IMR-90 (cell line): Measurements from ENCODE around the gene RNF19B.

ENCODE experiments used
- BHLHE40 ChIP-seq: fragments of 150-350 bp; IDR thresholded peaks from 2 replicates; pipeline ENCODE4 v1.6.1; 2016; ENCODE audit warnings: mild to moderate bottlenecking, low read depth, low read length
- FOS ChIP-seq: fragments of 150-350 bp; IDR thresholded peaks from 2 replicates; pipeline ENCODE4 v1.6.1; 2016; ENCODE audit warnings: low read depth, low read length
- MXI1 ChIP-seq: IDR thresholded peaks from 2 replicates; pipeline ENCODE4 v1.6.1; 2012; ENCODE audit warnings: low read depth, mild to moderate bottlenecking, low read length, moderate library complexity, borderline replicate concordance
- POLR2A ChIP-seq: IDR thresholded peaks from 2 replicates; pipeline ENCODE4 v1.6.1; 2012; ENCODE audit warnings: mild to moderate bottlenecking, low read depth, low read length
- RCOR1 ChIP-seq: IDR thresholded peaks from 2 replicates; pipeline ENCODE4 v1.6.1; 2012; ENCODE audit warnings: mild to moderate bottlenecking, low read length, improper control_type of control experiment; ENCODE audit not compliant: insufficient replicate concordance
- USF2 ChIP-seq: fragments of 150-350 bp; IDR thresholded peaks from 2 replicates; pipeline ENCODE4 v1.6.1; 2017; ENCODE audit warnings: mild to moderate bottlenecking, antibody characterized with exemption, low read length, low read depth
- TF ChIP-seq, protein P1 (sequence below): conservative IDR thresholded peaks from 2 replicates; pipeline ENCODE4 v1.5.1; 2012; ENCODE audit warnings: mild to moderate bottlenecking, low read depth, low read length, improper control_type of control experiment

DNA sequence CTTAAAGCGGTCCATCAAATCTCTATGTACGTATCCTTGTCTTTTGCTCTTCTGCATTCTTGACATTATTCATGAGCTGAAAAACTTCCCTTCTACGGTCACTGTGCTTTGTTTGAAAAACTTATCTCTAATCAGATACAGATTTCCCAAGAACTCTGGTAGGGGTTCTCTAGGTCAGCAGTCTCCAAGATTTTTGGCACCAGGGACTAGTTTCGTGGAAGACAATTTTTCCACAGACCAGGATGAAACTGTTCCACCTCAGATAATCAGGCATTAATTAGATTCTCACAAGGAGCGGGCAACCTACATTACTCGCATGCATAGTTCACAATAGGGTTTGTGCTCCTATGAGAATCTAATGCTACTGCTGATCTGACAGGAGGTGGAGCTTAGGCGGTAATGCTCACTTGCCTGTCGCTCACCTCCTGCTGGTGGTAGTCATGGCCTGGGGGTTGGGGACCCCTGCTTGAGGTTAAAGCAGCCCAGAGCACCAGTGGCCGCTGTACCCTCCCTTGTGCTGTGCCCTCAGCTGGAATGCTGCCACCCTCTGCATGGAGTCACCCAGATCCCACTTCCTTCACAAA lies 41.3 kb upstream of the RNF19B start:
- TF ChIP-seq POLR2A (no peak), RCOR1 (no peak), BHLHE40 (no peak), MXI1 (no peak), USF2 (no peak), FOS (no peak)
- TF ChIP-seq, protein P1, sequence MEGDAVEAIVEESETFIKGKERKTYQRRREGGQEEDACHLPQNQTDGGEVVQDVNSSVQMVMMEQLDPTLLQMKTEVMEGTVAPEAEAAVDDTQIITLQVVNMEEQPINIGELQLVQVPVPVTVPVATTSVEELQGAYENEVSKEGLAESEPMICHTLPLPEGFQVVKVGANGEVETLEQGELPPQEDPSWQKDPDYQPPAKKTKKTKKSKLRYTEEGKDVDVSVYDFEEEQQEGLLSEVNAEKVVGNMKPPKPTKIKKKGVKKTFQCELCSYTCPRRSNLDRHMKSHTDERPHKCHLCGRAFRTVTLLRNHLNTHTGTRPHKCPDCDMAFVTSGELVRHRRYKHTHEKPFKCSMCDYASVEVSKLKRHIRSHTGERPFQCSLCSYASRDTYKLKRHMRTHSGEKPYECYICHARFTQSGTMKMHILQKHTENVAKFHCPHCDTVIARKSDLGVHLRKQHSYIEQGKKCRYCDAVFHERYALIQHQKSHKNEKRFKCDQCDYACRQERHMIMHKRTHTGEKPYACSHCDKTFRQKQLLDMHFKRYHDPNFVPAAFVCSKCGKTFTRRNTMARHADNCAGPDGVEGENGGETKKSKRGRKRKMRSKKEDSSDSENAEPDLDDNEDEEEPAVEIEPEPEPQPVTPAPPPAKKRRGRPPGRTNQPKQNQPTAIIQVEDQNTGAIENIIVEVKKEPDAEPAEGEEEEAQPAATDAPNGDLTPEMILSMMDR, result no peak
